ENCODE data around the gene LRP1. TPM values are rescaled to one million over a fixed set of nuclear protein-coding genes. Genes with fewer than 3 reads are reported as not detected.
A peak's percentile ranks its signal among the peaks of the same experiment; 100 is the strongest.

The LRP1 gene
- total RNA-seq, 1 donor from 2014 or later = 61.0 TPM

GRCh38 chr12:57086493-57087009, 41.7 kb upstream of the LRP1 start:
- H3K4me1 ChIP-seq = peaks cover 54% of the 10 kb centered on the region
- intact Hi-C loops (cut with micrococcal nuclease) = no loop called here
- peak; percentile 74 for DNase-seq

GRCh38 chr12:57087010-57087690, 41.1 kb upstream of the LRP1 start:
- no peak for TF ChIP-seq CTCF (IDR thresholded peaks at IDR 0.05; ENCODE audit: borderline replicate concordance)
- intact Hi-C loops (cut with micrococcal nuclease) = no loop called here
- H3K36me3 ChIP-seq = peaks cover 14% of the 10 kb centered on the region
- H3K4me3 ChIP-seq = peak overlapping the region; percentile 95
- H3K27me3 ChIP-seq (ENCODE audit: low read depth) = no peaks in the 10 kb centered on the region
- peaks cover 60% of the 10 kb centered on the region for H3K4me1 ChIP-seq
- no peaks in the 10 kb centered on the region for H3K9me3 ChIP-seq (replicated peaks)
- peak overlapping the region; percentile 100 for H3K27ac ChIP-seq (replicated peaks)
- peak; percentile 92 for DNase-seq

More at GRCh38 chr12:57086493-57087009, 41.7 kb upstream of the LRP1 start:
- H3K36me3 ChIP-seq = peaks cover 8% of the 10 kb centered on the region
- H3K9me3 ChIP-seq (replicated peaks) = no peaks in the 10 kb centered on the region
- peak; percentile 45 for TF ChIP-seq CTCF (IDR thresholded peaks at IDR 0.05; ENCODE audit: borderline replicate concordance)
- peak overlapping the region; percentile 100 for H3K27ac ChIP-seq (replicated peaks)
- peak overlapping the region; percentile 95 for H3K4me3 ChIP-seq
- no peaks in the 10 kb centered on the region for H3K27me3 ChIP-seq (ENCODE audit: low read depth)

- Histone ChIP-seq H3K36me3 (peaks cover 21% of the 10 kb centered on the region), H3K27me3 (ENCODE audit: low read depth) (no peaks in the 10 kb centered on the region), H3K9me3 (replicated peaks) (no peaks in the 10 kb centered on the region), H3K4me1 (peaks cover 67% of the 10 kb centered on the region), H3K27ac (replicated peaks) (peak overlapping the region; percentile 100), H3K4me3 (peak overlapping the region; percentile 95)
- TF ChIP-seq CTCF (IDR thresholded peaks at IDR 0.05; ENCODE audit: borderline replicate concordance) = no peak
- DNase-seq = peak; percentile 85
- intact Hi-C loops (cut with micrococcal nuclease) = no loop called here
Measured at GRCh38 chr12:57087691-57088353, 40.5 kb upstream of the LRP1 start.

GRCh38 chr12:57088354-57089270, 39.7 kb upstream of the LRP1 start, which contains the start of gene NAB2:
Gene NAB2, plus strand, starts transcription at chr12:57089114. Its CDS starts 158 bp downstream, at chr12:57089272.
- intact Hi-C loops (cut with micrococcal nuclease) = no loop called here
- no peak for TF ChIP-seq CTCF (IDR thresholded peaks at IDR 0.05; ENCODE audit: borderline replicate concordance)
- Histone ChIP-seq H3K4me1 (peaks cover 75% of the 10 kb centered on the region), H3K9me3 (replicated peaks) (no peaks in the 10 kb centered on the region), H3K27ac (replicated peaks) (peak within 1 kb of the TSS; percentile 100), H3K27me3 (ENCODE audit: low read depth) (no peaks in the 10 kb centered on the region), H3K4me3 (peak within 1 kb of the TSS; percentile 95), H3K36me3 (peaks cover 29% of the 10 kb centered on the region)
- DNase-seq = peak; percentile 98
